Measurements from ENCODE around the gene OR4F15.
A peak's percentile ranks its signal among the peaks of the same experiment; 100 is the strongest.
"Not testable (repeated sequence)": the region's sequence is repeated elsewhere in the genome, so short reads cannot be mapped to it uniquely, and the experiment has no call there.

OR4F15 gene

GRCh38 chr15:101781928-101782327, 30.1 kb upstream of the OR4F15 start:
- H3K4me3 ChIP-seq (ENCODE audit: low read depth, low read length), result no peak overlapping the region
- no peak for DNase-seq (ENCODE audit: low read depth)
- TF ChIP-seq, protein P1, sequence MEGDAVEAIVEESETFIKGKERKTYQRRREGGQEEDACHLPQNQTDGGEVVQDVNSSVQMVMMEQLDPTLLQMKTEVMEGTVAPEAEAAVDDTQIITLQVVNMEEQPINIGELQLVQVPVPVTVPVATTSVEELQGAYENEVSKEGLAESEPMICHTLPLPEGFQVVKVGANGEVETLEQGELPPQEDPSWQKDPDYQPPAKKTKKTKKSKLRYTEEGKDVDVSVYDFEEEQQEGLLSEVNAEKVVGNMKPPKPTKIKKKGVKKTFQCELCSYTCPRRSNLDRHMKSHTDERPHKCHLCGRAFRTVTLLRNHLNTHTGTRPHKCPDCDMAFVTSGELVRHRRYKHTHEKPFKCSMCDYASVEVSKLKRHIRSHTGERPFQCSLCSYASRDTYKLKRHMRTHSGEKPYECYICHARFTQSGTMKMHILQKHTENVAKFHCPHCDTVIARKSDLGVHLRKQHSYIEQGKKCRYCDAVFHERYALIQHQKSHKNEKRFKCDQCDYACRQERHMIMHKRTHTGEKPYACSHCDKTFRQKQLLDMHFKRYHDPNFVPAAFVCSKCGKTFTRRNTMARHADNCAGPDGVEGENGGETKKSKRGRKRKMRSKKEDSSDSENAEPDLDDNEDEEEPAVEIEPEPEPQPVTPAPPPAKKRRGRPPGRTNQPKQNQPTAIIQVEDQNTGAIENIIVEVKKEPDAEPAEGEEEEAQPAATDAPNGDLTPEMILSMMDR (conservative IDR thresholded peaks at IDR 0.05; ENCODE audit: low read depth, low read length), result no peak

GRCh38 chr15:101784644-101785043, 27.4 kb upstream of the OR4F15 start:
- TF ChIP-seq, protein P1 (conservative IDR thresholded peaks at IDR 0.05; ENCODE audit: low read depth, low read length), result no peak
- H3K4me3 ChIP-seq (ENCODE audit: low read depth, low read length), result no peak overlapping the region
- DNase-seq (ENCODE audit: low read depth), result no peak

GRCh38 chr15:101786422-101786821, 25.6 kb upstream of the OR4F15 start:
- not testable (repeated sequence) for H3K4me3 ChIP-seq (ENCODE audit: low read depth, low read length); DNase-seq (ENCODE audit: low read depth)

- H3K4me3 ChIP-seq (ENCODE audit: low read depth, low read length); DNase-seq (ENCODE audit: low read depth): not testable (repeated sequence)
Observed at GRCh38 chr15:101788001-101788400, 24.0 kb upstream of the OR4F15 start.

- DNase-seq (ENCODE audit: low read depth); H3K4me3 ChIP-seq (ENCODE audit: low read depth, low read length): not testable (repeated sequence)
Observed at GRCh38 chr15:101788503-101789269, 23.3 kb upstream of the OR4F15 start.

DNA sequence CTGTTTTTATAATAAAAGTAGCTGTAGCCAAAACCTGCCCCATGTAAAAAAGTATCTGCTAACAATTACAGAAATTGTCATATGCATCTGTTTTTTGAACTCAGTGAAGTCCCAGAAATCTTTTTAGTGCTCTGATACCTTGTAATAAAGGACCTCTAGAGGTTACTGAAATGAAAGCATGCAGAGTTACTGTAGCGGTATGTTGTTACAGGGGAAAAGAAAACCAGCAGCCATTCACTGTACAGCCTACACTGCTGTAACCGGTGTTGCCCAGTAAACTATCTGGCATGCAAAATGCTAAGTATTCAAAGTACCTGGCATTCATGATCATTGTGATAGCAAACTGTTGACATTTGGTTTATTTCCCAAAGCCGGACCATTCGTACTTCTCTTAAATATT, 21.3 kb upstream of the OR4F15 start:
- DNase-seq (ENCODE audit: low read depth); H3K4me3 ChIP-seq (ENCODE audit: low read depth, low read length): not testable (repeated sequence)

GRCh38 chr15:101793981-101794380, 18.0 kb upstream of the OR4F15 start:
- not testable (repeated sequence) for DNase-seq (ENCODE audit: low read depth); H3K4me3 ChIP-seq (ENCODE audit: low read depth, low read length)

DNA sequence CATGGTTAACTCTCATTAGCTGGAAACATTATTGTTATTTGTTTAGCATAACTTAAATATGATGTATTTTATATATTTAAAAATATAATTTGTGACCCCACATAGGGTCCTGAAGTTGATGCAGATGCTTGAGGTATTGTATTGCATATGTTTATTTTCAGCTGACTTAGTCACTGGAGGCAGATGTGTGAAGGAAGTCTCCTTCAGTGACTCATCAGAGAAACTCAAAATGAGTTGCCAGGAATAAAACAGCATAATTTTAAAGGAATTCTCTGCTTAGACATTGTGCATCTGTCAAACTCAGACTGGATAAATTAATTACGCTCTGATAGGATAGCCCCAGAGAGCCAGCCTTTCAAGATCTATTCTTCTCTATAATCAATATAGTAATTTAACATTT, 16.5 kb upstream of the OR4F15 start:
- peak; percentile 70 for DNase-seq (ENCODE audit: low read depth)
- TF ChIP-seq, protein P1 (conservative IDR thresholded peaks at IDR 0.05; ENCODE audit: low read depth, low read length), result no peak
- H3K4me3 ChIP-seq (ENCODE audit: low read depth, low read length), result no peak overlapping the region

DNA sequence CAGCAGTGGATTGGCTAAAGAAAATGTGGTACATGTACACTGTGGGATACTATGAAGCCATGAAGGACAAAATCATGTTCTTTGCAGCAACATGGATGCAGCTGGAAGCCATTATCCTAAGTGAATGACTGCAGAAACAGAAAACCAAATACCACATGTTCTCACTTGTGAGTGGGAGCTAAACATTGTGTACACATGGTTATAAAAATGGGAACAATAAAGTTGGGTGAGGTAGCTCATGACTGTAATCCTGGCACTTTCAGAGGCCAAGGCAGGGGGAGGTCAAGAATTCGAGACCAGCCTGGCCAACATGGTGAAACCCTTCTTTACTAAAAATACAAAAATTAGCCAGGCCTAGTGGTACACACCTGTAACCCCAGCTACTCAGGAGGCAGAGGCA, 12.3 kb upstream of the OR4F15 start:
- TF ChIP-seq, protein P1 (conservative IDR thresholded peaks at IDR 0.05; ENCODE audit: low read depth, low read length), result no peak
- H3K4me3 ChIP-seq (ENCODE audit: low read depth, low read length), result no peak overlapping the region
- DNase-seq (ENCODE audit: low read depth), result no peak

- no peak overlapping the region for H3K4me3 ChIP-seq (ENCODE audit: low read depth, low read length)
- no peak for DNase-seq (ENCODE audit: low read depth)
- TF ChIP-seq, protein P1 (conservative IDR thresholded peaks at IDR 0.05; ENCODE audit: low read depth, low read length), result no peak
Observed at GRCh38 chr15:101801048-101801447, 11.0 kb upstream of the OR4F15 start.

All from choroid plexus epithelial cell (primary cell).